ENCODE results near the gene KRTAP1-4. TPM values are rescaled to one million over a fixed set of nuclear protein-coding genes. Genes with fewer than 3 reads are reported as not detected.
"Not testable (repeated sequence)": the region's sequence is repeated elsewhere in the genome, so short reads cannot be mapped to it uniquely, and the experiment has no call there.

Gene KRTAP1-4, protein sequence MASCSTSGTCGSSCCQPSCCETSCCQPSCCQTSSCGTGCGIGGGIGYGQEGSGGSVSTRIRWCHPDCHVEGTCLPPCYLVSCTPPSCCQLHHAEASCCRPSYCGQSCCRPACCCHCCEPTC
- polyA plus RNA-seq, result not detected

DNA sequence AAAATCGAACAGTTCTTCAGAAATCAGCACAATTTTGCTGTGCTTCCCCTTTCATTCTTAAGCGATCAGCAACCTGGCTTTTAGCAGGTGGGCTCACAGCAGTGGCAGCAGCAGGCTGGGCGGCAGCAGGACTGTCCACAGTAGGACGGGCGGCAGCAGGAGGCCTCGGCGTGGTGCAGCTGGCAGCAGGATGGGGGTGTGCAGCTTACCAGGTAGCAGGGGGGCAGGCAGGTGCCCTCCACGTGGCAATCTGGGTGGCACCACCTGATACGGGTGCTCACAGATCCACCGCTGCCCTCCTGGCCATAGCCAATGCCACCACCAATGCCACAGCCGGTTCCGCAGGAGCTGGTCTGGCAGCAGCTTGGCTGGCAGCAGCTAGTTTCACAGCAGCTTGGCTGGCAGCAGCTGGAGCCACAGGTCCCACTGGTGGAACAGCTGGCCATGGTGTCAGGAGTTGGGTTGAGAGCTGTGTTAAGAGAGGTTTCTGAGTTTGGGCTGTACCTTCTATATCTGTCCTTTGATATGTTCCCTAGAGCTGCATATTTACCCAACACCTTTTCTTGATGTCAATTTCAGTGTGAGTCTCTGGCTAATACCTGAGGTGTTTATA lies at the start of gene KRTAP1-4:
Gene KRTAP1-4 (minus strand): TSS at position 563 of the 613 bp plus-strand sequence. CDS start 117 bp downstream, at position 446.
- H3K36me3 ChIP-seq (ENCODE audit: control insufficient read depth in 2 of 2, insufficient read depth in 2 of 2, low read length in 1 of 2), result no peaks in the 10 kb centered on the region
- H3K4me3 ChIP-seq (ENCODE audit: low read depth in 1 of 2, low read length in 2 of 2), result no peak within 1 kb of the TSS
- no peak within 1 kb of the TSS for H3K27ac ChIP-seq (ENCODE audit: low read depth in 2 of 2, low read length in 1 of 2)
- no peaks in the 10 kb centered on the region for H3K27me3 ChIP-seq (ENCODE audit: control insufficient read depth in 1 of 2, insufficient read depth in 2 of 2, low read length in 2 of 2)
- WGBS, 2 donors, result 80 to 85% methylated on average over 12 of the region's 12 CpGs
- H3K9me3 ChIP-seq (ENCODE audit: control insufficient read depth in 2 of 2, insufficient read depth in 1 of 2, low read depth in 1 of 2, low read length in 1 of 2), result no peaks in the 10 kb centered on the region
- peaks cover 0 to 14% of the 10 kb centered on the region in 2 donors for H3K4me1 ChIP-seq (ENCODE audit: control insufficient read depth in 2 of 2, insufficient read depth in 2 of 2, low read length in 1 of 2)

DNA sequence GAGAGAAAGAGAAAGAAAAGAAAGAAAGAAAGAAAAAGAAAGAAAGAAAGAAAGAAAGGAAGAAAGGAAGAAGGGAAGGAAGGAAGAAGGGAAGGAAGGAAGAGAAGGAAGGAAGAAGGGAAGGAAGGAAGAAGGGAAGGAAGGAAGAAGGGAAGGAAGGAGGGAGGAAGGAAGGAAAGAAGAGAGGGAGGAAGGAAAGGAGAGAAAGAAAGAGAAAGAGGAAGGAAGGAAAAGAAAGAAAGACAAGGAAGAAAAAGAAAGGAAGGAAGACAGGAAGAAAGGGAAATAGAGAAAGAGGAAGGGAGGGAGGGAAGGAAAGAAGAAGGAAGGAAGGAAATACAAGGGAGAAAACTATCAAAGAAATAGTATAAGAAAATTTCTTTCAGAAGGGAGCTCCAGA lies 46.8 kb upstream of the KRTAP1-4 start:
- Histone ChIP-seq H3K36me3 (ENCODE audit: control insufficient read depth in 2 of 2, insufficient read depth in 2 of 2, low read length in 1 of 2) (no peaks in the 10 kb centered on the region), H3K4me3 (ENCODE audit: low read depth in 1 of 2, low read length in 2 of 2) (no peak overlapping the region), H3K4me1 (ENCODE audit: control insufficient read depth in 2 of 2, insufficient read depth in 2 of 2, low read length in 1 of 2) (peaks cover 0 to 1% of the 10 kb centered on the region in 2 donors), H3K27me3 (ENCODE audit: control insufficient read depth in 1 of 2, insufficient read depth in 2 of 2, low read length in 2 of 2) (no peaks in the 10 kb centered on the region), H3K27ac (ENCODE audit: low read depth in 2 of 2, low read length in 1 of 2) (no peak overlapping the region), H3K9me3 (ENCODE audit: control insufficient read depth in 2 of 2, insufficient read depth in 1 of 2, low read depth in 1 of 2, low read length in 1 of 2) (no peaks in the 10 kb centered on the region)

DNA sequence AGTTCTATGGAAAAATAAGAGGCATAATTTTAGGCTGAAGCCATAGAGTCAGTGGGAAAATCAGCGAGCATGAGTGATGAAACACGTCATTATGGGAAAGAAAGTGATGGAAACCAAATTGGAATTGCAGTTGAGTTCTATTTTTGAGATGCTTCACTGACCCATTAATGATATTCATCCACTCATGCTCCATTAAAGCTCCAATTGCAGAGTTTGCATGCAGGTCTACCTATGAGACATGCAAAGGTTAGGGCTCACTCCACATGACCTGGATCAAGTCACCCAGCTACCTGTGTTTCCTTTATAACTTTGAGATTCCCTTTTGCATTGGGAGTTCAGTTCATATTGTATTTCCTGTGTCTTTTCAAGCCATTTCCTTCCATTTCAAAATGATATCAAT lies 43.7 kb upstream of the KRTAP1-4 start:
- 90 to 94% methylated on average over 2 of the region's 2 CpGs for WGBS, 2 donors
- Histone ChIP-seq H3K9me3 (ENCODE audit: control insufficient read depth in 2 of 2, insufficient read depth in 1 of 2, low read depth in 1 of 2, low read length in 1 of 2) (no peaks in the 10 kb centered on the region), H3K27me3 (ENCODE audit: control insufficient read depth in 1 of 2, insufficient read depth in 2 of 2, low read length in 2 of 2) (no peaks in the 10 kb centered on the region), H3K4me3 (ENCODE audit: low read depth in 1 of 2, low read length in 2 of 2) (no peak overlapping the region), H3K27ac (ENCODE audit: low read depth in 2 of 2, low read length in 1 of 2) (no peak overlapping the region), H3K4me1 (ENCODE audit: control insufficient read depth in 2 of 2, insufficient read depth in 2 of 2, low read length in 1 of 2) (peaks cover 0 to 2% of the 10 kb centered on the region in 2 donors), H3K36me3 (ENCODE audit: control insufficient read depth in 2 of 2, insufficient read depth in 2 of 2, low read length in 1 of 2) (no peaks in the 10 kb centered on the region)

DNA sequence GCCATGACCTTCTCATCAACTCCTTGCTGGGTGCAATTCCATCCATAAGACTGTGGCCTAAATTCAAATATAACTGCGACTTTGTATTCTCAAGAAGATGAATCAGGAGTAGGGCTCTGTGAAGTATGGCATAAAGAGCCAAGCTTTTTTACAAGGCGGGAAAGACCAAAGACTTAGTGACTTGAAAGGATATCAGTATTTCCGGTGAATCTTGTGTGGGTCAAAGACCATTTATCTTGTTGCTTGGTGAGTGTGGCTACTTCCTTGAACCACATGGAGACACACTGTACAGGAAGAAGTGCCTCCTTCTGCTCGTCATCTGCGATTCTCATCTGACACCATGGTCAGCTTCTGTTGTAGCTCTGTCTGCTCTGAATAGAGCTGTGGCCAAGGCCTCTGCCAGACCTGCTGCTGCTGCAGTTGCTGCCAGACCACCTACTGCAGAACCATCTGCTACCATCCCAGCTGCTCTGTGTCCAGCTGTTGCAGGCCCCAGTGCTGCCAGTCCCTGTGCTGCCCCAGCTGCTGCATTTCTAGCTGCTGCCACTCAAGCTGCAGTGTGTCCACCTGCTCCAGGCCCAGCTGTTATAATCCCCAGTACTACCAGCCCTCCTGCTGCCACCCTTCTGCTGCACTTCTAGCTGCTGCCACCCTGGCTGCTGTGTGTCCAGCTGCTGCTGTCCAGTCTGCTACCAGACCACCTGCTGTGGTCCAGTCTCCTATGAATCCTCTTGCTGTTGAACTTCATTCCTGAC lies 41.8 kb upstream of the KRTAP1-4 start:
- Histone ChIP-seq H3K4me3 (ENCODE audit: low read depth in 1 of 2, low read length in 2 of 2) (no peak overlapping the region), H3K9me3 (ENCODE audit: control insufficient read depth in 2 of 2, insufficient read depth in 1 of 2, low read depth in 1 of 2, low read length in 1 of 2) (no peaks in the 10 kb centered on the region), H3K4me1 (ENCODE audit: control insufficient read depth in 2 of 2, insufficient read depth in 2 of 2, low read length in 1 of 2) (peaks cover 0 to 2% of the 10 kb centered on the region in 2 donors), H3K27me3 (ENCODE audit: control insufficient read depth in 1 of 2, insufficient read depth in 2 of 2, low read length in 2 of 2) (no peaks in the 10 kb centered on the region), H3K27ac (ENCODE audit: low read depth in 2 of 2, low read length in 1 of 2) (no peak overlapping the region), H3K36me3 (ENCODE audit: control insufficient read depth in 2 of 2, insufficient read depth in 2 of 2, low read length in 1 of 2) (no peaks in the 10 kb centered on the region)
- 88% methylated on average over 5 of the region's 5 CpGs for WGBS, 2 donors

DNA sequence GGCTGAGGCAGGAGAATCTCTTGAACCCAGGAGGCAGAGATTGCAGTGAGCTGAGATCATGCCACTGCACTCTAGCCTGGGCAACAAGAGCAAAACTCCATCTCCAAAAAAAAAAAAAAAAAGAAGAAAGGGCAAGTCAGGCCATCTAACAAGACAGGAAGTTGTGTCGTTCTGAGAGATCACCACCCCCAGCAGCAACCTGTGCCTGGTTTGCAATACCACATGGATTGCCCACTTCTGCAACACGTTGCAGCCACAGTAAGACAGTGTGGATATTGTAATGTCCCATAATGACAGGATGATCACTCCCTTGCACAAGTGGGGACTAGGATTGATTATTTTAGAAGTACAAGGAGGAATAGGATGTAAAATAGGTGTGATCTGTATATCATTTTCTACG lies 39.0 kb upstream of the KRTAP1-4 start:
- peaks cover 0 to 2% of the 10 kb centered on the region in 2 donors for H3K4me1 ChIP-seq (ENCODE audit: control insufficient read depth in 2 of 2, insufficient read depth in 2 of 2, low read length in 1 of 2)
- no peaks in the 10 kb centered on the region for H3K27me3 ChIP-seq (ENCODE audit: control insufficient read depth in 1 of 2, insufficient read depth in 2 of 2, low read length in 2 of 2)
- WGBS, 2 donors, result 82 to 86% methylated on average over 3 of the region's 3 CpGs
- H3K9me3 ChIP-seq (ENCODE audit: control insufficient read depth in 2 of 2, insufficient read depth in 1 of 2, low read depth in 1 of 2, low read length in 1 of 2), result no peaks in the 10 kb centered on the region
- H3K27ac ChIP-seq (ENCODE audit: low read depth in 2 of 2, low read length in 1 of 2), result no peak overlapping the region
- H3K4me3 ChIP-seq (ENCODE audit: low read depth in 1 of 2, low read length in 2 of 2), result no peak overlapping the region
- no peaks in the 10 kb centered on the region for H3K36me3 ChIP-seq (ENCODE audit: control insufficient read depth in 2 of 2, insufficient read depth in 2 of 2, low read length in 1 of 2)

DNA sequence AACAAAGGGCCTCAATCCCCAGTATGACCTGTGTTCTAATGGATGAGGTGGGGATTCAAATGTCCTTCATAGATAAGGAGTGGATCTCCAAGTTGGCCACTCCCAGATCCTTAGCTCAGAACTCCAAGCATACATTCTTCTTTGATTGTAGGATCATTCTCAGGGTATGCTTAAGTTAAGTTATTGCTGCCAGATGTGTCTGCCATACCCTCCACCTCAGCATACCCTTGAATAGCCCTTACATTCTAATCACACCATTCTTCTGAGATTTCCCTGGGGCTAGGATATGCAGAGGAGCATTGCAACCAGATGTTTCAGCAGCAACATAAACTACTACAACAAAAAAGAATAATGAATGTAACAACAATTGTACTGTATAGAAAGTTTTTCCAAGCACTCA lies 37.3 kb upstream of the KRTAP1-4 start:
- Histone ChIP-seq H3K9me3 (ENCODE audit: control insufficient read depth in 2 of 2, insufficient read depth in 1 of 2, low read depth in 1 of 2, low read length in 1 of 2) (no peaks in the 10 kb centered on the region), H3K4me1 (ENCODE audit: control insufficient read depth in 2 of 2, insufficient read depth in 2 of 2, low read length in 1 of 2) (peaks cover 0 to 2% of the 10 kb centered on the region in 2 donors), H3K27ac (ENCODE audit: low read depth in 2 of 2, low read length in 1 of 2) (no peak overlapping the region), H3K27me3 (ENCODE audit: control insufficient read depth in 1 of 2, insufficient read depth in 2 of 2, low read length in 2 of 2) (no peaks in the 10 kb centered on the region), H3K36me3 (ENCODE audit: control insufficient read depth in 2 of 2, insufficient read depth in 2 of 2, low read length in 1 of 2) (no peaks in the 10 kb centered on the region), H3K4me3 (ENCODE audit: low read depth in 1 of 2, low read length in 2 of 2) (no peak overlapping the region)

DNA sequence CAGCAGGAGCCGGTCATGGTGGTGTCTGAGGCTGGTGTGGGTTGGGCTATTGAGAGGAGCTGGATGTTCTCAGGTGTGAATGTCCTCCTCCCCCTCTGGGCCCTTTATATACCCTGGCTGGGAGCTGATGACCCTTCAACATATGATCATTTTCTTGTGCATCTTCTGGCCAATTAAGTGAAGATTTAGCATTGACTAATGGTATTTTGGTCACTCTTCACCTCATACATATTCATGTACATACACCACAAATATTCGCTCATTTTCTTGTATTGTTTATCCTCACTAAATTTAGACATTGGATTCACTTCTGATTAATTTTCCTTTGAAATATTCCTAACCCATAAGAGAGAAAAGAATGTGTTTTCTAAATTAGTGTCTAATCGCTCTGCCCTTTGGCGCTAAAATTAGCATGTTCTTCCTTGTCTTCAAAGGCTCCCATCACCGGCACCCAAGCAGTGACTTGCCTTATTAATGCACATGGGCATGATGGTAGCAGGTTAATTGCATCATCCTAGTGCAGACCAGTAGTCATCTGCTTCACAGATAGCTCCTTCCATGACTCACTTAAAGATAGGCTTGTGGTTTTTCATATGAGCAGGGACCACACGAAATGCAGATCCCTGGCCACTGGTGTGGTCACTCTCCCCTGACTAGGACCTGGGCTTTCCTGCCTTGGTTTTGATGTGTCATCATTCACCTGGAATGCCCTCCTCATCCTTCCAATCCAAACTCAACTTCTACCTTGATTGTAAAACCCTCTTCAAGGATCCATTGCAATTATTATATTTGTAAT lies 36.0 kb upstream of the KRTAP1-4 start, which contains the start of gene KRTAP2-4:
Gene KRTAP2-4 (minus strand): TSS at position 51 of the 796 bp plus-strand sequence. CDS start 34 bp downstream, at position 17.
- Histone ChIP-seq H3K27me3 (ENCODE audit: control insufficient read depth in 1 of 2, insufficient read depth in 2 of 2, low read length in 2 of 2) (no peaks in the 10 kb centered on the region), H3K4me1 (ENCODE audit: control insufficient read depth in 2 of 2, insufficient read depth in 2 of 2, low read length in 1 of 2) (no peaks in the 10 kb centered on the region), H3K27ac (ENCODE audit: low read depth in 2 of 2, low read length in 1 of 2) (no peak within 1 kb of the TSS), H3K36me3 (ENCODE audit: control insufficient read depth in 2 of 2, insufficient read depth in 2 of 2, low read length in 1 of 2) (no peaks in the 10 kb centered on the region), H3K4me3 (ENCODE audit: low read depth in 1 of 2, low read length in 2 of 2) (no peak within 1 kb of the TSS), H3K9me3 (ENCODE audit: control insufficient read depth in 2 of 2, insufficient read depth in 1 of 2, low read depth in 1 of 2, low read length in 1 of 2) (no peaks in the 10 kb centered on the region)
- 67 to 77% methylated on average over 5 to 6 of the region's 6 CpGs for WGBS, 2 donors

DNA sequence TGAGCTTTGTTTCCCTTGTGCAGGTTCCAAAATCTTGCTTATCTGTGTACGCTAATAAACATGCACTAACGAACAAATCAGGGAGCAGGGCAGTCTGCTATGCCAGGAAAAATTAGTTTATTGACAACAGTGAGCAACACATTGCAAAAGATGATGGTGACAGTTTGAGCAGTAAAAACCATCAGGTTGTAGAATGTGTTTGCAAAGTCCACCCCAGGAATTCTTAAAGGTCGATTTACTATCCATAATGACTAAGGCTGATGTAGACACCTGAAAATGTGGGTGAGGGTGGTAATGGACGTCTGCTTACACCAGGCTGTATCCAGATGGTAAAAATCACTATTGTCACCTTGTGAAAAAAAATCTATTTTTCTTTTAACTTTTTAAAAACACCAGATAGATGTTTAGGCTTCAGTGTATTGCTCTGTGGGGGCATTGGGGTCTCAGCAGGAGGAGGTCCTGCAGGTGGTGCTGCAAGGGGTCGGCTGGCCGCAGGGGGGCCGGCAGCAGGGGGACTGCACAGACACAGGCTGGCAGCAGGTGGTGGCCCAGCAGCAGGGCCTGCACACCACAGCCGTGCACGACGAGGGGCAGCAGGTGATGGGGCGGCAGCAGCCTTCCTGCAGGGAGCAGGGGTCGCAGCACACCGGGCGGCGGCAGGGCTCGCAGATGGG lies 35.2 kb upstream of the KRTAP1-4 start:
- not testable (repeated sequence) for H3K4me3 ChIP-seq (ENCODE audit: low read depth in 1 of 2, low read length in 2 of 2)
- WGBS, 2 donors, result 70% methylated on average over 6 to 7 of the region's 16 CpGs

DNA sequence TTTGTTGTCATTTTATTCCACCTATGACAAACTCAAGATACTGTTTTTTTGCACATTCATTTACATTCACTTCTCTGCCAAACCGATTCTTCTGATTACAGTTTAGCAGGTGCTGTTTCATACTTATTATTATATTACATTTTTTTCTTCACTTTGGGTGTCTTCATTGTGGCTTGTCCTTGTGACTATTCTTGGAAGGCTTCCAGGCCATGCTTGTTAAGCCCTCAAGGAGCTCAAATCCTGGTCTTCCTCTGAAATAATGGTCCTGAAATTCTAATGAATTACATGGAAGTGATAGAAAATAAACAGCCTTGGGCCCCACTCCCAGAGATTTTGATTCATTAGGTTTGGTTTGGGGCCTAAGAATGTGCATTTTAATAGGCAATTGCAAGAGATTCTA lies 34.3 kb upstream of the KRTAP1-4 start:
- Histone ChIP-seq H3K9me3 (ENCODE audit: control insufficient read depth in 2 of 2, insufficient read depth in 1 of 2, low read depth in 1 of 2, low read length in 1 of 2) (no peaks in the 10 kb centered on the region), H3K4me3 (ENCODE audit: low read depth in 1 of 2, low read length in 2 of 2) (no peak overlapping the region), H3K27ac (ENCODE audit: low read depth in 2 of 2, low read length in 1 of 2) (no peak overlapping the region), H3K4me1 (ENCODE audit: control insufficient read depth in 2 of 2, insufficient read depth in 2 of 2, low read length in 1 of 2) (no peaks in the 10 kb centered on the region), H3K36me3 (ENCODE audit: control insufficient read depth in 2 of 2, insufficient read depth in 2 of 2, low read length in 1 of 2) (no peaks in the 10 kb centered on the region), H3K27me3 (ENCODE audit: control insufficient read depth in 1 of 2, insufficient read depth in 2 of 2, low read length in 2 of 2) (no peaks in the 10 kb centered on the region)
- WGBS, 2 donors, result 76 to 88% methylated on average over 1 of the region's 1 CpG

More for the DNA sequence above, 35.2 kb upstream of the KRTAP1-4 start:
- not testable (repeated sequence) for H3K4me1 ChIP-seq (ENCODE audit: control insufficient read depth in 2 of 2, insufficient read depth in 2 of 2, low read length in 1 of 2); H3K27me3 ChIP-seq (ENCODE audit: control insufficient read depth in 1 of 2, insufficient read depth in 2 of 2, low read length in 2 of 2); H3K36me3 ChIP-seq (ENCODE audit: control insufficient read depth in 2 of 2, insufficient read depth in 2 of 2, low read length in 1 of 2); H3K27ac ChIP-seq (ENCODE audit: low read depth in 2 of 2, low read length in 1 of 2); H3K9me3 ChIP-seq (ENCODE audit: control insufficient read depth in 2 of 2, insufficient read depth in 1 of 2, low read depth in 1 of 2, low read length in 1 of 2)

Data from esophagus (tissue), 2 donors.